Lung (tissue), 12 donors: ENCODE results near the gene NSMCE1. TPM values are rescaled to one million over a fixed set of nuclear protein-coding genes. Genes with fewer than 3 reads are reported as not detected.

Source experiments
- ATAC-seq: fragments of 200-7000 bp; cut with Tn5 transposase; one replicate; pipeline ENCODE4 v1.9.1; 2020; ENCODE audit warnings: moderate number of reproducible peaks; ENCODE audit not compliant: insufficient read depth, low FRiP score
- DNase-seq, 3 donors: peaks; one replicate each; pipeline ENCODE4 v3.0.0-alpha.2; 2013 to 2017
- H3K27ac ChIP-seq, 2 donors: one replicate each; pipeline ENCODE4 v1.5.1; 2013; ENCODE audit warnings: mild to moderate bottlenecking in 2 of 2, moderate library complexity in 2 of 2, control low read depth in 1 of 2, inconsistent platforms in 1 of 2, low read depth in 1 of 2, low read length in 1 of 2
- H3K27me3 ChIP-seq, 3 donors: one replicate each; pipeline ENCODE4 v1.5.1; 2013; ENCODE audit warnings: low read length in 2 of 3; ENCODE audit not compliant: control insufficient read depth in 3 of 3, insufficient read depth in 3 of 3
- H3K36me3 ChIP-seq, 4 donors: one replicate each; pipeline ENCODE4 v1.5.1; 2013; ENCODE audit warnings: low read length in 4 of 4, mild to moderate bottlenecking in 1 of 4, moderate library complexity in 1 of 4; ENCODE audit not compliant: control insufficient read depth in 4 of 4, insufficient read depth in 4 of 4
- H3K4me1 ChIP-seq, 5 donors: one replicate each; pipeline ENCODE4 v1.5.1; 2013; ENCODE audit warnings: low read length in 5 of 5, mild to moderate bottlenecking in 2 of 5, moderate library complexity in 1 of 5; ENCODE audit not compliant: control insufficient read depth in 5 of 5, insufficient read depth in 5 of 5
- H3K4me3 ChIP-seq: one replicate; pipeline ENCODE4 v1.5.1; 2013; ENCODE audit warnings: mild to moderate bottlenecking, control low read depth, moderate library complexity
- H3K9ac ChIP-seq, 2 donors: one replicate each; pipeline ENCODE4 v1.5.1; 2013; ENCODE audit warnings: low read length in 2 of 2, control low read depth in 1 of 2; ENCODE audit not compliant: insufficient read depth in 1 of 2
- H3K9me3 ChIP-seq, 4 donors: one replicate each; pipeline ENCODE4 v1.5.1; 2013; ENCODE audit warnings: low read length in 3 of 4, mild to moderate bottlenecking in 1 of 4, moderate library complexity in 1 of 4; ENCODE audit not compliant: control insufficient read depth in 4 of 4, insufficient read depth in 3 of 4
- WGBS, 2 donors: extraction: QIAGEN DNeasy Blood & Tissue Kit; methylation state at CpG; one replicate each; pipeline ENCODE4 v1.1.7; 2013; 5-methylcytosine and 5-hydroxymethylcytosine counted together
- polyA plus RNA-seq, 2 donors: library from polyadenylated mRNA; stranded (reverse); fragments of 200-250 nt; gene quantifications; one replicate each; pipeline ENCODE4 v1.2.1, GENCODE V29; 2013
- total RNA-seq, 2 donors: library from RNA; depleted of rRNA in 1 of 2; stranded (reverse); fragments of >200 nt in 1 of 2; gene quantifications; one replicate each; pipeline ENCODE4 v1.2.1, GENCODE V29; 2014 to 2021
- TF ChIP-seq, protein P1 (sequence below): IDR thresholded peaks from 2 replicates; pipeline ENCODE4 v1.5.1; 2012; ENCODE audit warnings: mild to moderate bottlenecking; ENCODE audit errors: control extremely low read depth, extremely low read depth
- donor health status: control.
- donor health status: control.
- donor health status: Bipolar disorder and iron deficiency.
- donor health status: healthy.
- donor health status: DM: yes; HTN: yes; CAD: no.

Gene NSMCE1
- total and polyA plus RNA-seq, 4 donors: 37.4 to 75.4 (median 57.2) TPM

DNA sequence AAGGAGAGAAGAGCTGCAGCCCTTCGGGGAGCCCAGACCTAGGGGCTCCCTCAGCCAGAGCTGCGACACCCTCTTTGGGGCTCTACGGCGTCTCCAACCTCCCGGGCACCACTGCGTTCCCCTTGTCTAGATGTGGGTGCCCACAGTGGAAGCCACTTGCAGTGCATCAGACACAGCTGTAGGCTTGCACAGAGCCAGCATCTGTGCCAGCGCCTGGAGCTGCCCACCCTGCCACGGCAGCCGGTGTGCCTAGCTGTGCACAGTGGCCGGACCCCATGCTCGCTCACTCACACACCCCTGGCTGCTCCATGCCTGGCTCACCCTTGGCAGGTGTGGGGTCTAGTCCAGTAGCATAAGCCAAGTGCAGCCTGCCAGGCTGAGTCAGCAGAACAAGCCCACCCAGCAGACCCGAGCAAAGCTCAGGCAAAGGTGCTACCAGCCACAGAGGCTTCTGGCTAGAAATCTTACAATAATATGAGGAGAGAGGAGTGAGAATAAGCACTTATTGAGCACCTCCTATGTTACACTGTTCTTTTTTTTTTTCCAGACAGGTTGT, 78.2 kb downstream of the NSMCE1 start:
- no peak overlapping the region for H3K9ac ChIP-seq
- DNase-seq (no peak), ATAC-seq (no peak)
- TF ChIP-seq, protein P1, sequence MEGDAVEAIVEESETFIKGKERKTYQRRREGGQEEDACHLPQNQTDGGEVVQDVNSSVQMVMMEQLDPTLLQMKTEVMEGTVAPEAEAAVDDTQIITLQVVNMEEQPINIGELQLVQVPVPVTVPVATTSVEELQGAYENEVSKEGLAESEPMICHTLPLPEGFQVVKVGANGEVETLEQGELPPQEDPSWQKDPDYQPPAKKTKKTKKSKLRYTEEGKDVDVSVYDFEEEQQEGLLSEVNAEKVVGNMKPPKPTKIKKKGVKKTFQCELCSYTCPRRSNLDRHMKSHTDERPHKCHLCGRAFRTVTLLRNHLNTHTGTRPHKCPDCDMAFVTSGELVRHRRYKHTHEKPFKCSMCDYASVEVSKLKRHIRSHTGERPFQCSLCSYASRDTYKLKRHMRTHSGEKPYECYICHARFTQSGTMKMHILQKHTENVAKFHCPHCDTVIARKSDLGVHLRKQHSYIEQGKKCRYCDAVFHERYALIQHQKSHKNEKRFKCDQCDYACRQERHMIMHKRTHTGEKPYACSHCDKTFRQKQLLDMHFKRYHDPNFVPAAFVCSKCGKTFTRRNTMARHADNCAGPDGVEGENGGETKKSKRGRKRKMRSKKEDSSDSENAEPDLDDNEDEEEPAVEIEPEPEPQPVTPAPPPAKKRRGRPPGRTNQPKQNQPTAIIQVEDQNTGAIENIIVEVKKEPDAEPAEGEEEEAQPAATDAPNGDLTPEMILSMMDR: no peak
- peaks cover 0 to 3% (median 0%) of the 10 kb centered on the region in 3 donors for H3K27me3 ChIP-seq
- H3K4me1 ChIP-seq: no peaks in the 10 kb centered on the region
- no peak overlapping the region for H3K27ac ChIP-seq
- no peak overlapping the region for H3K4me3 ChIP-seq
- WGBS, 2 donors: 93 to 95% methylated on average over 10 to 12 of the region's 12 CpGs
- H3K36me3 ChIP-seq: no peaks in the 10 kb centered on the region
- peaks cover 0 to 2% (median 0%) of the 10 kb centered on the region in 4 donors for H3K9me3 ChIP-seq

GRCh38 chr16:27189335-27189972, 79.1 kb downstream of the NSMCE1 start:
- no peaks in the 10 kb centered on the region for H3K36me3 ChIP-seq
- no peaks in the 10 kb centered on the region for H3K4me1 ChIP-seq
- H3K9ac ChIP-seq: no peak overlapping the region
- no peak for DNase-seq
- WGBS, 2 donors: 63 to 74% methylated on average over 13 of the region's 13 CpGs
- no peak overlapping the region for H3K27ac ChIP-seq
- no peak for ATAC-seq
- no peak overlapping the region for H3K4me3 ChIP-seq
- TF ChIP-seq, protein P1: no peak
- peaks cover 0 to 3% (median 0%) of the 10 kb centered on the region in 3 donors for H3K27me3 ChIP-seq
- H3K9me3 ChIP-seq: peaks cover 0 to 2% (median 0%) of the 10 kb centered on the region in 4 donors

- ATAC-seq (no peak), DNase-seq (no peak)
- Histone ChIP-seq H3K27ac (no peak overlapping the region), H3K27me3 (no peaks in the 10 kb centered on the region), H3K4me1 (no peaks in the 10 kb centered on the region), H3K4me3 (no peak overlapping the region), H3K9ac (no peak overlapping the region), H3K9me3 (peaks cover 0 to 2% (median 0%) of the 10 kb centered on the region in 4 donors), H3K36me3 (no peaks in the 10 kb centered on the region)
- TF ChIP-seq, protein P1: no peak
- 20 to 53% methylated on average over 2 of the region's 2 CpGs for WGBS, 2 donors
These were observed 79.9 kb downstream of the NSMCE1 start for GRCh38 chr16:27188633-27189032.
